Adrenal gland (tissue), 12 donors: ENCODE results near the gene MKRN1. TPM values are rescaled to one million over a fixed set of nuclear protein-coding genes. Genes with fewer than 3 reads are reported as not detected.

ENCODE experiments used
- DNase-seq, 7 donors: peaks; one replicate each; pipeline ENCODE4 v3.0.0-alpha.2; 2019 to 2020
- H3K27ac ChIP-seq, 5 donors: fragments of 200-600 bp; sonication (generic) in 4 of 5; 1 replicate in 3 of 5; 2 replicates in 2 of 5; pipeline versions ENCODE4 v1.5.1 to v1.8.0; 2016 to 2020; ENCODE audit warnings: mild to moderate bottlenecking in 1 of 5
- H3K27me3 ChIP-seq: fragments of 200-600 bp; 2 replicates; pipeline ENCODE4 v1.8.0; 2021
- H3K36me3 ChIP-seq, 2 donors: fragments of 200-600 bp; replicated peaks in 1 of 2; 1 replicate in 1 of 2; 2 replicates in 1 of 2; pipeline versions ENCODE4 v1.5.1 to v1.8.0; 2018 to 2022
- H3K4me1 ChIP-seq, 2 donors: fragments of 200-600 bp; replicated peaks in 1 of 2; 1 replicate in 1 of 2; 2 replicates in 1 of 2; pipeline versions ENCODE4 v1.5.1 to v1.8.0; 2018 to 2021
- H3K4me3 ChIP-seq, 4 donors: fragments of 200-600 bp; sonication (generic) in 3 of 4; one replicate each; pipeline ENCODE4 v1.5.1; 2016 to 2018
- H3K9me3 ChIP-seq, 3 donors: fragments of 200-600 bp; sonication (generic) in 1 of 3; replicated peaks in 1 of 3; 1 replicate in 2 of 3; 2 replicates in 1 of 3; pipeline versions ENCODE4 v1.5.1 to v1.8.0; 2016 to 2021
- CTCF ChIP-seq, 6 experiments: fragments of 450-650 bp in 4 of 6; fragments of 200-600 bp in 2 of 6; sonication (generic) in 1 of 6; IDR thresholded peaks; 1 replicate in 5 of 6; 2 replicates in 1 of 6; pipeline versions ENCODE4 v1.5.1 to v1.8.0; 2016 to 2021; ENCODE audit warnings: antibody characterized with exemption in 6 of 6, mild to moderate bottlenecking in 2 of 6, moderate library complexity in 1 of 6
- POLR2A ChIP-seq, 2 donors: fragments of 450-650 bp; IDR thresholded peaks; one replicate each; pipeline ENCODE4 v1.6.1; 2017; ENCODE audit warnings: antibody characterized with exemption in 2 of 2, mild to moderate bottlenecking in 2 of 2, moderate library complexity in 1 of 2
- WGBS, 4 donors: extraction: QIAGEN DNeasy Blood & Tissue Kit in 2 of 4; methylation state at CpG; one replicate each; pipeline versions ENCODE4 v1.1.5 to v1.1.7; 2013 to 2017; 5-methylcytosine and 5-hydroxymethylcytosine counted together
- intact Hi-C, 2 donors: fragments of 100-400 bp; cut with DNase I; formaldehyde crosslinking; loops; one replicate each; pipeline versions ENCODE4 v1.14.1 to v1.15.0; 2022 to 2023
- polyA plus RNA-seq, 3 donors: library from polyadenylated mRNA; stranded (reverse); fragments of 200-250 nt in 2 of 3; fragments of 350-450 nt in 1 of 3; fragmentation: Illumina TruSeq in 1 of 3; extraction: RNeasy Lipid Tissue Mini Kit (QIAGEN cat#74804) in 1 of 3; gene quantifications; one replicate each; pipeline ENCODE4 v1.2.3, GENCODE V29; 2013 to 2014
- total RNA-seq, 9 donors: library from RNA; depleted of rRNA in 4 of 9; stranded (reverse); fragments of >200 nt in 4 of 9; fragments of 120-200 nt in 1 of 9; fragmentation: NEBNext Ultra II Directional in 1 of 9; extraction: Animal tissue kit (Norgen Biotek cat#: 25700) in 1 of 9; gene quantifications; one replicate each; pipeline versions ENCODE4 v1.1.0 to v1.2.4, GENCODE V29; 2013 to 2023
- donor health status: healthy with polysubstance abuse.
- donor health status: Bipolar disorder and iron deficiency.
- donor health status: DM: yes; HTN: yes; CAD: no.
- donor health status: DM: no; HTN: no; CAD: no.
- donor health status: DM: no; HTN: no; CAD: no.
- donor health status: DM: yes; HTN: yes; CAD: no.

Gene MKRN1
- total and polyA plus RNA-seq, 12 donors = 43.7 to 105 (median 61.8) TPM

- intact Hi-C loops = no loop called here
- Histone ChIP-seq H3K4me3 (no peak overlapping the region), H3K4me1 (peaks cover 10 to 33% of the 10 kb centered on the region in 2 donors), H3K27ac (no peak overlapping the region), H3K36me3 (no peaks in the 10 kb centered on the region), H3K27me3 (no peaks in the 10 kb centered on the region), H3K9me3 (no peaks in the 10 kb centered on the region)
- 76 to 85% (median 82%) methylated on average over 11 of the region's 11 CpGs for WGBS, 4 donors
- no peak for DNase-seq
- TF ChIP-seq POLR2A (IDR thresholded peaks at IDR 0.05) (no peak), CTCF (IDR thresholded peaks at IDR 0.05) (no peak)
These were observed 2.5 kb downstream of the MKRN1 start for GRCh38 chr7:140476698-140477261.

- TF ChIP-seq CTCF (IDR thresholded peaks at IDR 0.05) (peak; percentile 30 to 62 (median 47)), POLR2A (IDR thresholded peaks at IDR 0.05) (no peak)
- Histone ChIP-seq H3K4me3 (no peak overlapping the region), H3K4me1 (peaks cover 10 to 33% of the 10 kb centered on the region in 2 donors), H3K9me3 (no peaks in the 10 kb centered on the region), H3K27me3 (no peaks in the 10 kb centered on the region), H3K36me3 (peaks cover 0 to 4% of the 10 kb centered on the region in 2 donors), H3K27ac (no peak overlapping the region)
- intact Hi-C loops = no loop called here
- WGBS, 4 donors = 31 to 53% (median 47%) methylated on average over 2 of the region's 2 CpGs
- peak in 6 of 7 donors; percentile 24 to 60 (median 50) for DNase-seq
These were observed 3.5 kb downstream of the MKRN1 start for GRCh38 chr7:140475747-140476333.

GRCh38 chr7:140463111-140463510 lies 16.2 kb downstream of the MKRN1 start:
- H3K4me1 ChIP-seq = peaks cover 0 to 4% of the 10 kb centered on the region in 2 donors
- no peak for DNase-seq
- no peaks in the 10 kb centered on the region for H3K9me3 ChIP-seq
- H3K36me3 ChIP-seq = peaks cover 0 to 55% of the 10 kb centered on the region in 2 donors
- 97 to 100% (median 100%) methylated on average over 2 of the region's 2 CpGs for WGBS, 4 donors
- H3K4me3 ChIP-seq = no peak overlapping the region
- TF ChIP-seq CTCF (IDR thresholded peaks at IDR 0.05) (no peak), POLR2A (IDR thresholded peaks at IDR 0.05) (no peak)
- H3K27me3 ChIP-seq = no peaks in the 10 kb centered on the region
- intact Hi-C loops = no loop called here
- no peak overlapping the region for H3K27ac ChIP-seq

GRCh38 chr7:140458916-140459315 lies 20.4 kb downstream of the MKRN1 start:
- Histone ChIP-seq H3K9me3 (no peaks in the 10 kb centered on the region), H3K36me3 (peaks cover 0 to 63% of the 10 kb centered on the region in 2 donors), H3K27ac (no peak overlapping the region), H3K4me1 (peaks cover 0 to 4% of the 10 kb centered on the region in 2 donors), H3K4me3 (no peak overlapping the region), H3K27me3 (no peaks in the 10 kb centered on the region)
- intact Hi-C loops = no loop called here
- DNase-seq = no peak
- TF ChIP-seq CTCF (IDR thresholded peaks at IDR 0.05) (no peak), POLR2A (IDR thresholded peaks at IDR 0.05) (no peak)
- WGBS, 4 donors = 80 to 92% (median 89%) methylated on average over 8 of the region's 8 CpGs
